ENCODE data around the gene NBPF3.
"Not testable (repeated sequence)": the region's sequence is repeated elsewhere in the genome, so short reads cannot be mapped to it uniquely, and the experiment has no call there.

NBPF3 gene

GRCh38 chr1:21439721-21440629 is at the start of gene NBPF3:
Gene NBPF3 (plus strand): TSS chr1:21440137. CDS start chr1:21445087, 4,950 bp downstream.
- peak; percentile 83 for DNase-seq (ENCODE audit: low read depth)

GRCh38 chr1:21391497-21391896 is 48.4 kb upstream of the NBPF3 start:
- DNase-seq (ENCODE audit: low read depth), result peak; percentile 34

- DNase-seq (ENCODE audit: low read depth), result no peak
These were observed 47.2 kb upstream of the NBPF3 start for GRCh38 chr1:21392587-21393263.

- no peak for DNase-seq (ENCODE audit: low read depth)
These were observed 43.4 kb upstream of the NBPF3 start for GRCh38 chr1:21396516-21396915.

- no peak for DNase-seq (ENCODE audit: low read depth)
These were observed 42.1 kb upstream of the NBPF3 start for GRCh38 chr1:21397813-21398188.

GRCh38 chr1:21401726-21402346 is 38.1 kb upstream of the NBPF3 start:
- not testable (repeated sequence) for DNase-seq (ENCODE audit: low read depth)

GRCh38 chr1:21406659-21407058 is 33.3 kb upstream of the NBPF3 start:
- no peak for DNase-seq (ENCODE audit: low read depth)

GRCh38 chr1:21409897-21410296 is 30.0 kb upstream of the NBPF3 start:
- not testable (repeated sequence) for DNase-seq (ENCODE audit: low read depth)

GRCh38 chr1:21414015-21414414 is 25.9 kb upstream of the NBPF3 start:
- no peak for DNase-seq (ENCODE audit: low read depth)

- DNase-seq (ENCODE audit: low read depth), result not testable (repeated sequence)
These were observed 19.6 kb upstream of the NBPF3 start for GRCh38 chr1:21420378-21420777.

GRCh38 chr1:21421307-21421706 is 18.6 kb upstream of the NBPF3 start:
- DNase-seq (ENCODE audit: low read depth), result not testable (repeated sequence)

- DNase-seq (ENCODE audit: low read depth), result not testable (repeated sequence)
These were observed 12.0 kb upstream of the NBPF3 start for GRCh38 chr1:21427798-21428480.

GRCh38 chr1:21428481-21429073 is 11.4 kb upstream of the NBPF3 start:
- not testable (repeated sequence) for DNase-seq (ENCODE audit: low read depth)

GRCh38 chr1:21429210-21429609 is 10.7 kb upstream of the NBPF3 start:
- DNase-seq (ENCODE audit: low read depth), result not testable (repeated sequence)

- DNase-seq (ENCODE audit: low read depth), result not testable (repeated sequence)
These were observed 9.1 kb upstream of the NBPF3 start for GRCh38 chr1:21430875-21431274.

- DNase-seq (ENCODE audit: low read depth), result no peak
These were observed 5.5 kb upstream of the NBPF3 start for GRCh38 chr1:21434394-21434793.

GRCh38 chr1:21435646-21436487 is 4.1 kb upstream of the NBPF3 start:
- DNase-seq (ENCODE audit: low read depth), result no peak

- DNase-seq (ENCODE audit: low read depth), result no peak
These were observed 3.2 kb upstream of the NBPF3 start for GRCh38 chr1:21436488-21437340.

- no peak for DNase-seq (ENCODE audit: low read depth)
These were observed 2.6 kb upstream of the NBPF3 start for GRCh38 chr1:21437341-21437640.
